Neural cell (in vitro differentiated cells): ENCODE results near the gene INSIG2. TPM values are rescaled to one million over a fixed set of nuclear protein-coding genes. Genes with fewer than 3 reads are reported as not detected.

Experiments used
- H2AFZ ChIP-seq: fragments of 200-600, 300-800 bp; sonication (generic), shearing (Covaris generic); 2 replicates; pipeline ENCODE4 v1.6.0; 2014; ENCODE audit warnings: low read depth, mild to moderate bottlenecking, antibody characterized with exemption, low read length, moderate library complexity
- H3F3A ChIP-seq: fragments of 200-600 bp; shearing (Covaris generic); 2 replicates; pipeline ENCODE4 v1.6.1; 2016; ENCODE audit warnings: mild to moderate bottlenecking, moderate library complexity, mixed read lengths, antibody characterized with exemption, low read length; ENCODE audit not compliant: insufficient read depth, poor library complexity, severe bottlenecking
- H3K27ac ChIP-seq: fragments of 200-600, 300-800 bp; sonication (generic), shearing (Covaris generic); 2 replicates; pipeline ENCODE4 v1.5.1; 2014; ENCODE audit warnings: mild to moderate bottlenecking, low read length, moderate library complexity
- H3K27me3 ChIP-seq: fragments of 300-800, 200-600 bp; sonication (generic), shearing (Covaris generic); 2 replicates; pipeline ENCODE4 v1.6.0; 2014; ENCODE audit warnings: mild to moderate bottlenecking, low read depth, low read length, moderate library complexity; ENCODE audit not compliant: insufficient read depth
- H3K36me3 ChIP-seq: fragments of 300-800, 200-600 bp; sonication (generic), shearing (Covaris generic); 2 replicates; pipeline ENCODE4 v1.5.1; 2014; ENCODE audit warnings: mild to moderate bottlenecking, antibody characterized with exemption, low read length, moderate library complexity; ENCODE audit not compliant: insufficient read depth
- H3K4me2 ChIP-seq: fragments of 300-800, 200-600 bp; sonication (generic), shearing (Covaris generic); 2 replicates; pipeline ENCODE4 v1.6.0; 2014; ENCODE audit warnings: mild to moderate bottlenecking, low read length
- H3K4me3 ChIP-seq: fragments of 300-800, 200-600 bp; sonication (generic), shearing (Covaris generic); 2 replicates; pipeline ENCODE4 v1.5.1; 2014; ENCODE audit warnings: mild to moderate bottlenecking, low read length, moderate library complexity
- H3K79me2 ChIP-seq: fragments of 200-600 bp; shearing (Covaris generic); replicated peaks from 2 replicates; pipeline ENCODE4 v1.6.0; 2014; ENCODE audit warnings: mild to moderate bottlenecking, low read length, moderate library complexity; ENCODE audit not compliant: insufficient read depth
- H3K9ac ChIP-seq: fragments of 300-800, 200-600 bp; sonication (generic), shearing (Covaris generic); 2 replicates; pipeline ENCODE4 v1.6.1; 2016; ENCODE audit warnings: mild to moderate bottlenecking, low read length, mixed read lengths
- H3K9me2 ChIP-seq: fragments of 200-600 bp; shearing (Covaris generic); 2 replicates; pipeline ENCODE4 v1.6.1; 2016; ENCODE audit warnings: mild to moderate bottlenecking, low read length, mixed read lengths; ENCODE audit not compliant: insufficient read depth
- H3K9me3 ChIP-seq: fragments of 200-600, 300-800 bp; sonication (generic), shearing (Covaris generic); 2 replicates; pipeline ENCODE4 v1.6.1; 2016; ENCODE audit warnings: mild to moderate bottlenecking, mixed run types, low read length, moderate library complexity, mixed read lengths
- H4K20me1 ChIP-seq: fragments of 200-600 bp; shearing (Covaris generic); 2 replicates; pipeline ENCODE4 v1.6.1; 2016; ENCODE audit warnings: mild to moderate bottlenecking, mixed run types; ENCODE audit not compliant: insufficient read depth
- CTCF ChIP-seq: fragments of 450-650 bp; IDR thresholded peaks from 2 replicates; pipeline ENCODE4 v1.5.1; 2014; ENCODE audit warnings: antibody characterized with exemption, mild to moderate bottlenecking, moderate library complexity; ENCODE audit not compliant: poor library complexity, severe bottlenecking
- EP300 ChIP-seq: fragments of 450-650 bp; conservative IDR thresholded peaks from 2 replicates; pipeline ENCODE4 v1.6.1; 2014; ENCODE audit warnings: antibody characterized with exemption, mild to moderate bottlenecking, moderate library complexity; ENCODE audit not compliant: poor library complexity, severe bottlenecking
- EZH2 ChIP-seq: fragments of 200-600, 300-800 bp; shearing (Covaris generic), sonication (generic); IDR thresholded peaks from 2 replicates; pipeline ENCODE4 v1.6.1; 2014; ENCODE audit warnings: antibody characterized with exemption, low read length, borderline replicate concordance, mild to moderate bottlenecking; ENCODE audit not compliant: insufficient read depth, poor library complexity, severe bottlenecking
- MXI1 ChIP-seq: fragments of 450-650 bp; conservative IDR thresholded peaks from 2 replicates; pipeline ENCODE4 v1.6.1; 2014; ENCODE audit warnings: antibody characterized with exemption, mild to moderate bottlenecking; ENCODE audit not compliant: poor library complexity, severe bottlenecking
- POLR2AphosphoS5 ChIP-seq: IDR thresholded peaks from 2 replicates; pipeline ENCODE4 v1.6.1; 2012
- RAD21 ChIP-seq: fragments of 450-650 bp; conservative IDR thresholded peaks from 2 replicates; pipeline ENCODE4 v1.6.1; 2014; ENCODE audit warnings: antibody characterized with exemption, mild to moderate bottlenecking, moderate library complexity
- REST ChIP-seq: IDR thresholded peaks from 2 replicates; pipeline ENCODE4 v1.6.1; 2012; ENCODE audit warnings: borderline replicate concordance
- SMC3 ChIP-seq: fragments of 450-650 bp; conservative IDR thresholded peaks from 2 replicates; pipeline ENCODE4 v1.6.1; 2014; ENCODE audit warnings: antibody characterized with exemption, mild to moderate bottlenecking, moderate library complexity; ENCODE audit not compliant: poor library complexity
- TAF1 ChIP-seq: IDR thresholded peaks from 2 replicates; pipeline ENCODE4 v1.6.1; 2012; ENCODE audit warnings: low read depth
- polyA minus RNA-seq: library from RNA; depleted of rRNA, polyadenylated mRNA; stranded (reverse); fragments of >200 nt; gene quantifications from 2 replicates; pipeline ENCODE4 v1.2.3, GENCODE V29; 2014
- polyA plus RNA-seq: library from polyadenylated mRNA; depleted of rRNA; stranded (reverse); fragments of >200 nt; gene quantifications from 2 replicates; pipeline ENCODE4 v1.2.3, GENCODE V29; 2014

Gene INSIG2
- polyA plus RNA-seq: 27.1 and 30.3 TPM in 2 replicates
- 25.6 and 34.2 TPM in 2 replicates for polyA minus RNA-seq

GRCh38 chr2:118088051-118089024 is at the start of gene INSIG2:
Gene INSIG2 (plus strand): TSS chr2:118088471. CDS start chr2:118096557, 8,086 bp downstream.
- peak within 1 kb of the TSS; percentile 72 for H3K4me2 ChIP-seq
- peak within 1 kb of the TSS; percentile 72 for H3K9ac ChIP-seq
- H3K79me2 ChIP-seq: peaks cover 29% of the 10 kb centered on the region
- H3K27me3 ChIP-seq: no peaks in the 10 kb centered on the region
- H3K9me2 ChIP-seq: no peaks in the 10 kb centered on the region
- peak within 1 kb of the TSS; percentile 79 for H2AFZ ChIP-seq
- H3K4me3 ChIP-seq: peak within 1 kb of the TSS; percentile 77
- H3F3A ChIP-seq: no peaks in the 10 kb centered on the region
- H3K9me3 ChIP-seq: no peaks in the 10 kb centered on the region
- no peaks in the 10 kb centered on the region for H3K36me3 ChIP-seq
- peak within 1 kb of the TSS; percentile 29 for H3K27ac ChIP-seq
- peak; percentile 66 for TF ChIP-seq POLR2AphosphoS5
- no peak for TF ChIP-seq RAD21
- TF ChIP-seq MXI1: peak; percentile 72
- no peaks in the 10 kb centered on the region for H4K20me1 ChIP-seq

DNA sequence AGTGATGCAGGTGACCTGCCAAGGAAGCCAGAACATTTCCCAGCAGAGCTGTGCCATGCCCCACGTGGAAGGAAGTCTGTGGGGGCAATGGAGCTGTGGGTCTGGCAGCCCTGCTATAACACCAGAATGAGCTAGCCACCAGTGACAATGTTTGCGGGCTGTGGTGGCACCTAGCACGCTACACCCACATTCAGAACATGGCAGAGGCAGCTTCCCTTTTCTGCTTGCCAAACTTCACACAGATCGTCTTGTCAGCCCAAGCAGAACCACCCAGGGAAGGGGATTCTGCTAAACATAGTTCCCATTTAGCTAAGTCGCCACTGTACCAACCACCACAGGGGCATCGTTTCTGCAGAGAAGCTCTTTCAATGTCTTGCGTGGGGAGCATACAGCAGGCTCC is 47.4 kb upstream of the INSIG2 start:
- H3K36me3 ChIP-seq: no peaks in the 10 kb centered on the region
- no peaks in the 10 kb centered on the region for H3K9me2 ChIP-seq
- H3K27me3 ChIP-seq: peaks cover 4% of the 10 kb centered on the region
- no peaks in the 10 kb centered on the region for H3K9me3 ChIP-seq
- no peaks in the 10 kb centered on the region for H3K79me2 ChIP-seq
- H2AFZ ChIP-seq: no peak overlapping the region
- H3K27ac ChIP-seq: no peak overlapping the region
- H4K20me1 ChIP-seq: no peaks in the 10 kb centered on the region
- H3K9ac ChIP-seq: no peak overlapping the region
- no peak overlapping the region for H3K4me2 ChIP-seq
- no peaks in the 10 kb centered on the region for H3F3A ChIP-seq
- TF ChIP-seq MXI1: no peak
- TF ChIP-seq TAF1: no peak
- no peak for TF ChIP-seq CTCF
- TF ChIP-seq EZH2: no peak
- TF ChIP-seq POLR2AphosphoS5: no peak
- no peak for TF ChIP-seq EP300
- TF ChIP-seq RAD21: no peak
- TF ChIP-seq SMC3: no peak
- TF ChIP-seq REST: no peak
- no peak overlapping the region for H3K4me3 ChIP-seq
